ENCODE results near the gene DBNDD1. TPM values are rescaled to one million over a fixed set of nuclear protein-coding genes. Genes with fewer than 3 reads are reported as not detected.

The DBNDD1 gene
- total RNA-seq, 1 experiment from 2014 or later: 7.7 TPM

- DNase-seq (ENCODE audit: low read depth): no peak
Measured at GRCh38 chr16:90035902-90036301, 16.6 kb upstream of the DBNDD1 start.

DNA sequence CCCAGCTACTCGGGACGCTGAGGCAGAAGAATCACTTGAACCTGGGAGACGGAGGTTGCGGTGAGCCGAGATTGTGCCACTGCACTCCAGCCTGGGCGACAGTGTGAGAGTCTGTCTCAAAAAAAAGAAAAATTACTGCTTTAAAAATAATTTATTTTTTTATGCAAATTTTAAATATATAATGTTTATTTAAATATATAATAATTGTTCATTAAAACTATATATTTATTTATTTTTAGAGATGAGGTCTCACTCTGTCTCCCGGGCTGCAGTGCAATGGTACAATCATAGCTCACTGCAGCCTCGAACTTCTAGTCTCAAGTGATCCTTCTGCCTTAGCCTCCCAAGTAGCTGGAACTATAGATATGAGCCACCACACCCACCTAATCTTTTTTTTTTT, 15.2 kb upstream of the DBNDD1 start:
- DNase-seq (ENCODE audit: low read depth): no peak

- peak; percentile 44 for DNase-seq (ENCODE audit: low read depth)
Measured at GRCh38 chr16:90033387-90033786, 14.1 kb upstream of the DBNDD1 start.

DNA sequence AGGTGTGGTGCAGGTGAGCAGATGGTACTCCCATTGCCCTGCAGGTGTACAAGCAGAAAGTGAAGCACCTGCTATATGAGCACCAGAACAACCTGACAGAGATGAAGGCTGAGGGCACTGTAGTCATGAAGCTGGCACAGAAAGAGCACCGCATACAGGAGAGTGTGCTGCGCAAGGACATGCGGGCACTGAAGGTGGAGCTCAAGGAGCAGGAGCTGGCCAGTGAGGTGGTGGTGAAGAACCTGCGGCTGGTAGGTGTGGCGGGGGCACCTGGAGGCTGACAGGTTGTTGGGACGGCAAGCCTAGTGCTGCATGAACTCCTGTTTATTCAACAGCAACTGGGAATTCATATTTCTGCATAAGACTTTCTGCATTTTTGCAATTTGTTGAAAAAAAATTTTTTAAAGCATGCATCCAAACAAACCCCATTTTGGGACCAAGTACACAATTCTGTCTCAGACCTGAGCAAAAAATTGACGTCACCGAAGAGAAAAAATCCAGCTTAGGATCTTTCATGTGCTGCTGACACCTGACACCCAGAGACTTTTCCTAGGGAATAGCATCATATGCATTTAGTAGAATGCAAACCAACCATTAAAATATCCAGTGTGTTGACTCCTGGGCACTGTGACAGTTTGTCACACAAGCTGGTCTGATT, 13.5 kb upstream of the DBNDD1 start:
- peak; percentile 67 for DNase-seq (ENCODE audit: low read depth)

DNA sequence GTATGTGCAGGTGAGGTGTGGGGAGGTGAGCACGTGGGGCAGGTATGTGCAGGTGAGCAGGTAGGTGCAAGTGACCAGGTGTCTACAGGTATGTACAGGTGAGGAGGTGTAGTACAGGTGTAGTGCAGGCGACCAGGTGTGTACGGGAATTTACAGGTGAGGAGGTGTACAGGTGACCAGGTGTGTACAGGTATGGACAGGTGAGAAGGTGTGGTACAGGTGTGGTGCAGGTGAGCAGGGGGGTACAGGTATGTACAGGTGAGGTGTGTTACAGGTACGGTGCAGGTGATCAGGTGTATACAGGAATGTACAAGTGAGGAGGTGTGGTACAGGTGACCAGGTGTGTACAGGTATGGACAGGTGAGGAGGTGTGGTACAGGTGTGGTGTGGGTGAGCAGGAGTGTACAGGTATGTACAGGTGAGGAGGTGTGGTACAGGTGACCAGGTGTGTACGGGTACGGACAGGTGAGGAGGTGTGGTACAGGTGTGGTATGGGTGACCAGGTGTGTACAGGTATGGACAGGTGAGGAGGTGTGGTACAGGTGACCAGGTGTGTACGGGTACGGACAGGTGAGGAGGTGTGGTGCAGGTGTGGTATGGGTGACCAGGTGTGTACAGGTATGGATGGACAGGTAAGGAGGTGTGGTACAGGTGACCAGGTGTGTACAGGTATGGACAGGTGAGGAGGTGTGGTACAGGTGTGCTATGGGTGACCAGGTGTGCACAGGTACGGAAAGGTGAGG, 12.8 kb upstream of the DBNDD1 start:
- DNase-seq (ENCODE audit: low read depth): peak; percentile 56

- peak; percentile 47 for DNase-seq (ENCODE audit: low read depth)
Measured at GRCh38 chr16:90031186-90031930, 12.1 kb upstream of the DBNDD1 start.

DNA sequence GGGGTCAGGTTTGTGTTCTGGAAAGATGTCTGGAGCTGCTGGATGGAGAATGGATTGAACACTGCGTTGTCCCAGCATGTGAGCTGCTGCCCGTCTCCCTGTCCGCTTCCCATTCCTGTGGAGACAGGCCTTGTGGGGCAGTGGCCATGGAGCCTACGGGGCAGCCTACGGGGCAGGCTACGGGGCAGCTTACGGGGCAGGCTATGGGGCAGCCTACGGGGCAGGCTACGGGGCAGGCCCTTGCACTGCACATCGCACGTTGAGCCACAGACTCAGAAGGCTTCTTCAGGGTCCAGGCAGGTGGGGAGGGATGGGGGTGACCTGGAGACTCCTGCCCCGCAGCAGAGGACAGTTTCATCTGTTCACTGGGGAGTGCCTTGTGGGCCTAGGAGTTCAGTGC, 9.7 kb upstream of the DBNDD1 start:
- DNase-seq (ENCODE audit: low read depth): no peak

DNA sequence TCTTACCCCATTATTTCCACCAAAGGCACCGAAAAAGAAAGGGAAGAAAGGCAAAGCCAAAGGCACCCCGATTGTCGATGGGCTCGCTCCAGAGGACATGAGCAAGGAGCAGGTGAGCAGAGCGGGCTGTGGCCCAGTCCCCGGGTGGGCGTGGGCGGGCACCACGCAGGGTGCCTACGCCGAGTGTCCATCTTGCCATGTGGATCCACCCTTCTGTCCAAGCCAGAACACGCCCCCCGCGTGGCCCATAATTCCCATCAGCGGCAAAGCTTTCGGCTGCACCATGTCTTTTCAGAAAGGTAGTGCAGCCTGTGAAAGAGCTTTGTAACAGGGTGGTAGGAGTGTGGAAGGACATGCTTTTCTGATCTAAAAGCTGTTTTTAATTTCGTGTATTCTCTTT, 8.4 kb upstream of the DBNDD1 start:
- no peak for DNase-seq (ENCODE audit: low read depth)

GRCh38 chr16:90026135-90026534, 6.9 kb upstream of the DBNDD1 start:
- DNase-seq (ENCODE audit: low read depth): no peak

DNA sequence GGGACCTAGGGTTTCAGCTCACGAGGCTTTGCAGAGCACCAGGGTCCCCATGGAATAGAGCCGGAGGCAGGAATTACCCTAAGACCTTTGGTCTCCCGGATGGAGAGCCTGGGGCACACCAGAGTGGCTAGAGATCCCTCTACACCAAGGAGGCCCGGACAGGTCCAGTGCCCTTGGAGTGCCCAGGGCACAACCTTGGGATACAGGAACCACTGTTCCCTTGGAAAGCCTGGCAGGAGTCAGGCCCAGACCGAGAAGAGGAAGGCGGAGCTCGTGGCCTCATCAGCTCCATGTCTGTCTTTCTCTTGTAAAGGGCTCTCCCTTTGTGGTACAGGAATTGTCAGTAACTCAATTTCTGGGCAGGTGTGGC, 3.8 kb upstream of the DBNDD1 start:
- no peak for DNase-seq (ENCODE audit: low read depth)

GRCh38 chr16:90022209-90023077, 3.2 kb upstream of the DBNDD1 start:
- peak; percentile 89 for DNase-seq (ENCODE audit: low read depth)

DNA sequence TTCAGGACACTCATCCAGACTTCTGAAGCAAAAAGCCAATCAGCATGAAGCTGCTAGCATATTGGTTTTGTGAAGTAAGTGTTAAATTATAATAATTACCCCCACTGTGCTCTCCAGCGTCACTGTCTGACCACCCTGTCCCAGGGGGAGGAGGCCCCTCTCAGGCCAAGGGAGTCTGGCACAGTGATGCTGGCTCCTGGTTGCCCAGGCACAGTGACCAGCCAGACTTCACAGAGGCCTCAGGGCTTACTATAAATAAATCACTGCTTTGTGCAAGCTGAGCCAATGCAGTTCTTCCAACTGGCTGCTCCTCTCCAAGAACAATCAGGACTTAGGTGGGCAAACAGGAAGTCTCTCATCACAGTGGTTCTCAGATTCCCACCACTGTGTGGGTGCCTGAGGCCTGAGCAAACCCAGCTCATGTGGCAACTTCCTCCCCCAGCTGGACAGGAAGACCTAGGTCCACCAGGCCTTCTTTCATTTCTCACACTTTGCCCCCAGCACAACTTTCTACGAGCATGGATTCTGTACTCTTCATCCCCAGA, 1.7 kb upstream of the DBNDD1 start:
- peak; percentile 94 for DNase-seq (ENCODE audit: low read depth)

GRCh38 chr16:90020260-90020837, 1.1 kb upstream of the DBNDD1 start:
- peak; percentile 60 for DNase-seq (ENCODE audit: low read depth)

GRCh38 chr16:90019543-90020259, 445 bp upstream of the DBNDD1 start:
- peak; percentile 46 for DNase-seq (ENCODE audit: low read depth)

DNA sequence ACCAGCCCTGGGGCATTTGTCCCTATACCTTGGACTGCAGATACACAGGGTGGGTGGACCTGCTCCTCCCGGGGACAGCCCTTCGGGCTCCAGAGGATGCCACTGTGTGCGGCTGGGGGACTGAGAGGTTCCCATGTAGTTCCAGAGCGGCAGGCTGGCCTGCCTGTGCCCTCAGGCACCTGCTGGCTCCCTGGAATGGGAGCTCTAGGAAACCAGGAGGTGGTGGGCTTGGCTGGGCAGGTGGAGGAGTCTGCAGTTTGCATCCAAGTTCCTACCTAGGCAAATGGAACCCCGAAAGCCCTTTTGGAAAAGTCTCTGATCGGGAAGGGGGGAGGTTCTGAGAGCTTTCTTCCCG, 982 bp downstream of the DBNDD1 start:
- DNase-seq (ENCODE audit: low read depth): no peak

- no peak for DNase-seq (ENCODE audit: low read depth)
Measured at GRCh38 chr16:90016339-90016950, 2.8 kb downstream of the DBNDD1 start.

GRCh38 chr16:90015586-90016338, 3.5 kb downstream of the DBNDD1 start:
- DNase-seq (ENCODE audit: low read depth): no peak

GRCh38 chr16:90012991-90013745, 6.1 kb downstream of the DBNDD1 start:
- DNase-seq (ENCODE audit: low read depth): no peak

Data from RPMI7951 (cell line).